GM19240 (cell line): Measurements from ENCODE around the gene SRCAP.

Experiments
- DNase-seq: peaks from one replicate; pipeline ENCODE4 v3.0.0; 2011; ENCODE audit warnings: low spot score; ENCODE audit not compliant: insufficient read length

The SRCAP gene

GRCh38 chr16:30774367-30775130 lies 75.6 kb downstream of the SRCAP start:
- no peak for DNase-seq

GRCh38 chr16:30775131-30775391 lies 76.1 kb downstream of the SRCAP start:
- no peak for DNase-seq

- peak; percentile 77 for DNase-seq
These were observed 76.6 kb downstream of the SRCAP start for GRCh38 chr16:30775392-30776188.

GRCh38 chr16:30777591-30778297 lies 78.8 kb downstream of the SRCAP start:
- DNase-seq, result no peak

- no peak for DNase-seq
These were observed 79.7 kb downstream of the SRCAP start for GRCh38 chr16:30778549-30779244.

GRCh38 chr16:30779596-30779995 lies 80.6 kb downstream of the SRCAP start:
- DNase-seq, result no peak

GRCh38 chr16:30780021-30780420 lies 81.0 kb downstream of the SRCAP start:
- no peak for DNase-seq

- no peak for DNase-seq
These were observed 81.6 kb downstream of the SRCAP start for GRCh38 chr16:30780549-30780948.

- no peak for DNase-seq
These were observed 83.7 kb downstream of the SRCAP start for GRCh38 chr16:30782486-30783279.

- no peak for DNase-seq
These were observed 84.5 kb downstream of the SRCAP start for GRCh38 chr16:30783280-30784109.

GRCh38 chr16:30784215-30784614 lies 85.2 kb downstream of the SRCAP start:
- no peak for DNase-seq

GRCh38 chr16:30785126-30786106 lies 86.4 kb downstream of the SRCAP start:
- no peak for DNase-seq

GRCh38 chr16:30786115-30786935 lies 87.4 kb downstream of the SRCAP start:
- DNase-seq, result no peak

- DNase-seq, result no peak
These were observed 88.1 kb downstream of the SRCAP start, which contains the start of gene ZNF629 for GRCh38 chr16:30786936-30787612. Gene ZNF629 (minus strand): TSS chr16:30787205. CDS start chr16:30784482, 2,723 bp downstream.

GRCh38 chr16:30787613-30788378 lies 88.8 kb downstream of the SRCAP start:
- no peak for DNase-seq
